ENCODE measurements around the gene DNAJB13. TPM values are rescaled to one million over a fixed set of nuclear protein-coding genes. Genes with fewer than 3 reads are reported as not detected.

DNAJB13 gene
- total and polyA plus RNA-seq, 2 of the 13 experiments (the other 11 are each of a cell fraction or from before 2014, with no cell fraction given), result 2.3 TPM; not detected in 1

DNA sequence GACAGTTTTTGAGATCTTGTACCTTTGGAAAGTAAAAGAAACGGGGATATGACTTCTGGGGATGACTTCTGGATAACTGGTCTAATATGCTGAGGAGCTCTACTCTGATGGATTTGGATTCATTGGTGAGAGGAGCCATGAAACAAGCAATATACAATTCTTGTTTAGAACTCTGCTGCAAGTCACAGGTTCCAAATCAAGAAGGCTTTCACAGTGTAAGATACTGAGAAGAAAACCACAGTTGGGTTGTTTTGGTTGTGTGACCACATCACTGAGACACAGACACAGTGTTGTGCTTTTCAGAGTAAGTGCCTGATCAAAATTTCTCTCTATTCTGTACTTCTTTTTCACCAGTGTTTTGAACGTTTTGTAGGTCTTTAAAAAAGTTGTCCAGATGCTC is 44.9 kb downstream of the DNAJB13 start:
- no peaks in the 10 kb centered on the region; a peak in 1 of 5 replicates for H3K27me3 ChIP-seq (ENCODE audit: control insufficient read depth in 1 of 2, insufficient read depth in 2 of 2, low read length in 2 of 2)
- ATAC-seq (no peak), DNase-seq (ENCODE audit: low spot score) (no peak), FAIRE-seq (no peak)
- H3K9me3 ChIP-seq (ENCODE audit: low read length), result no peaks in the 10 kb centered on the region
- H3K4me3 ChIP-seq (replicated peaks in 1 of 3; ENCODE audit: insufficient read depth in 1 of 3, low read depth in 2 of 3, low read length in 3 of 3), result no peak overlapping the region
- no peaks in the 10 kb centered on the region for H3K36me3 ChIP-seq (replicated peaks in 1 of 2; ENCODE audit: control insufficient read depth in 1 of 2, insufficient read depth in 2 of 2, low read length in 2 of 2)
- intact Hi-C loops (cut with micrococcal nuclease; ENCODE audit: unreplicated experiment) (no loop called here), in situ Hi-C loops (cut with HindIII; ENCODE audit: extremely low pct_ligation_motif_present, low pct_unique_long_range_greater_than_20kb) (no loop called here)
- BruUV-seq (replicated peaks), result no TSS peak
- TF ChIP-seq, protein P1, sequence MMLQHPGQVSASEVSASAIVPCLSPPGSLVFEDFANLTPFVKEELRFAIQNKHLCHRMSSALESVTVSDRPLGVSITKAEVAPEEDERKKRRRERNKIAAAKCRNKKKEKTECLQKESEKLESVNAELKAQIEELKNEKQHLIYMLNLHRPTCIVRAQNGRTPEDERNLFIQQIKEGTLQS (CRISPR knock-in tag; IDR thresholded peaks at IDR 0.05), result no peak
- TF ChIP-seq MED8 (CRISPR knock-in tag; IDR thresholded peaks at IDR 0.05; ENCODE audit: insufficient replicate concordance) (no peak), CC2D1A (CRISPR knock-in tag; IDR thresholded peaks at IDR 0.05) (no peak), ZNF549 (CRISPR knock-in tag; IDR thresholded peaks at IDR 0.05) (no peak), ARNT2 (CRISPR knock-in tag; IDR thresholded peaks at IDR 0.05; ENCODE audit: low read depth) (no peak), ZNF563 (CRISPR knock-in tag; IDR thresholded peaks at IDR 0.05) (no peak), ZNF256 (CRISPR knock-in tag; conservative IDR thresholded peaks at IDR 0.05) (no peak), NR2C2 (CRISPR knock-in tag; IDR thresholded peaks at IDR 0.05; ENCODE audit: borderline replicate concordance) (no peak), TSC22D2 (CRISPR knock-in tag; IDR thresholded peaks at IDR 0.05; ENCODE audit: borderline replicate concordance) (no peak), PHB2 (IDR thresholded peaks at IDR 0.05; ENCODE audit: partially characterized antibody) (no peak)
- POLR2A ChIA-PET, result no interaction called here
- H4K20me1 ChIP-seq (ENCODE audit: insufficient read depth, low read length), result no peaks in the 10 kb centered on the region
- 6% methylated on average over 2 of the region's 2 CpGs for WGBS (ENCODE audit: low lambda C conversion rate)
- H3K4me2 ChIP-seq (ENCODE audit: low read depth, low read length), result no peak overlapping the region
- no peak overlapping the region for H3K9ac ChIP-seq (ENCODE audit: insufficient read depth, low read depth, low read length)
- no peak overlapping the region for H3K27ac ChIP-seq (ENCODE audit: extremely low read length, insufficient read depth, low read length)
- no peak overlapping the region for H2AFZ ChIP-seq (ENCODE audit: low read length)
- CTCF ChIA-PET (ENCODE audit: low intra/inter-chr PET ratio, low total read pairs), result no interaction called here
- no peaks in the 10 kb centered on the region for H3K79me2 ChIP-seq (ENCODE audit: insufficient read depth, low read length)
- H3K4me1 ChIP-seq (ENCODE audit: insufficient read depth, low read length), result peaks cover 9% of the 10 kb centered on the region; the same call in 1 of the 2 replicates

Measured in HepG2 (cell line).